Fibroblast of villous mesenchyme (primary cell): ENCODE results near the gene ANXA7. TPM values are rescaled to one million over a fixed set of nuclear protein-coding genes. Genes with fewer than 3 reads are reported as not detected.

Experiments
- DNase-seq: peaks from one replicate; pipeline ENCODE4 v3.0.0-alpha.2; 2010; ENCODE audit warnings: low read depth
- H3K4me3 ChIP-seq: 2 replicates; pipeline ENCODE4 v1.5.1; 2011; ENCODE audit warnings: low read depth, mild to moderate bottlenecking, low read length
- total RNA-seq: library from RNA; depleted of rRNA; stranded (reverse); fragments of >200 nt; gene quantifications from 2 replicates; pipeline ENCODE4 v1.2.3, GENCODE V29; 2012
- TF ChIP-seq, protein P1 (sequence below): IDR thresholded peaks from 2 replicates; pipeline ENCODE4 v1.5.1; 2012; ENCODE audit warnings: low read depth, mild to moderate bottlenecking, low read length; ENCODE audit not compliant: insufficient read depth

ANXA7 gene
- total RNA-seq, 1 donor, result 118 TPM

DNA sequence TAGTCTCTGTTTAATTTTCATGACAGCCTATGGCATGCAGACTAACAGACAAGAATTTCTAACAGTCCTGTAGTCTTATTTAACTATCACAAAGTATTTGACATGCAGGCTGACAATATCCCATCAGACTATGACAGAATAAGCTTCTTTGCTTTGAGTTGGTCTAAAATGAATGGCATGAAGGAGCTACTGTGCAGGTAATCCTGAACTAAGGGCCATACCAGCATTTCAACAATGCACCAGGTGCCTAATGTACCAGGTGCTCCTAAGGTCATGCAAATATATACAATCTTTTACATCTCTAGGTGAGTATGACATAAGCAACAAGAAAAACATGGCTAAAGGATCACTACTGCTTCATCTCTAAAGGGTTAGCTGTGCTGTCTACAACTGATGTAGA lies 33.1 kb upstream of the ANXA7 start:
- DNase-seq, result no peak
- TF ChIP-seq, protein P1, sequence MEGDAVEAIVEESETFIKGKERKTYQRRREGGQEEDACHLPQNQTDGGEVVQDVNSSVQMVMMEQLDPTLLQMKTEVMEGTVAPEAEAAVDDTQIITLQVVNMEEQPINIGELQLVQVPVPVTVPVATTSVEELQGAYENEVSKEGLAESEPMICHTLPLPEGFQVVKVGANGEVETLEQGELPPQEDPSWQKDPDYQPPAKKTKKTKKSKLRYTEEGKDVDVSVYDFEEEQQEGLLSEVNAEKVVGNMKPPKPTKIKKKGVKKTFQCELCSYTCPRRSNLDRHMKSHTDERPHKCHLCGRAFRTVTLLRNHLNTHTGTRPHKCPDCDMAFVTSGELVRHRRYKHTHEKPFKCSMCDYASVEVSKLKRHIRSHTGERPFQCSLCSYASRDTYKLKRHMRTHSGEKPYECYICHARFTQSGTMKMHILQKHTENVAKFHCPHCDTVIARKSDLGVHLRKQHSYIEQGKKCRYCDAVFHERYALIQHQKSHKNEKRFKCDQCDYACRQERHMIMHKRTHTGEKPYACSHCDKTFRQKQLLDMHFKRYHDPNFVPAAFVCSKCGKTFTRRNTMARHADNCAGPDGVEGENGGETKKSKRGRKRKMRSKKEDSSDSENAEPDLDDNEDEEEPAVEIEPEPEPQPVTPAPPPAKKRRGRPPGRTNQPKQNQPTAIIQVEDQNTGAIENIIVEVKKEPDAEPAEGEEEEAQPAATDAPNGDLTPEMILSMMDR, result no peak

DNA sequence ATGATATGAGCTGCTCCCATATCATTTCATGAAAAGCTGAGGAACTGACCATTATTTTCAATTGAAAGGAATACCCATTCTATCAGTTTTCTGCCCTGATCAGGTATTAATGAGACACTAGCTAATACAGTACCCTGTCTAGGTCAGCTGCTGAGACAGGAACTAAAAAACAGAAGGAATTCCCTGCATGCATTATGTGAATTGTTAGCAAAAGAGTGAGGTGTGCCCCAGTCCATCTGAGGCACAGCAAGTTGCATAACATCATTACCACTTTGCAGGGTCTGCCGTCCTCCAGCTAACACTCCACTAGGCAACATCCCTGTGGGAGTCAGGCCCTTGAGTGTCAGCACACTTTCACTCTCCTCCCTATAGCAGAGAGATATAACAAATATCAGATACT lies 30.6 kb upstream of the ANXA7 start:
- no peak for DNase-seq
- no peak overlapping the region for H3K4me3 ChIP-seq
- TF ChIP-seq, protein P1, result no peak

More for the DNA sequence above, 33.1 kb upstream of the ANXA7 start:
- H3K4me3 ChIP-seq, result no peak overlapping the region

DNA sequence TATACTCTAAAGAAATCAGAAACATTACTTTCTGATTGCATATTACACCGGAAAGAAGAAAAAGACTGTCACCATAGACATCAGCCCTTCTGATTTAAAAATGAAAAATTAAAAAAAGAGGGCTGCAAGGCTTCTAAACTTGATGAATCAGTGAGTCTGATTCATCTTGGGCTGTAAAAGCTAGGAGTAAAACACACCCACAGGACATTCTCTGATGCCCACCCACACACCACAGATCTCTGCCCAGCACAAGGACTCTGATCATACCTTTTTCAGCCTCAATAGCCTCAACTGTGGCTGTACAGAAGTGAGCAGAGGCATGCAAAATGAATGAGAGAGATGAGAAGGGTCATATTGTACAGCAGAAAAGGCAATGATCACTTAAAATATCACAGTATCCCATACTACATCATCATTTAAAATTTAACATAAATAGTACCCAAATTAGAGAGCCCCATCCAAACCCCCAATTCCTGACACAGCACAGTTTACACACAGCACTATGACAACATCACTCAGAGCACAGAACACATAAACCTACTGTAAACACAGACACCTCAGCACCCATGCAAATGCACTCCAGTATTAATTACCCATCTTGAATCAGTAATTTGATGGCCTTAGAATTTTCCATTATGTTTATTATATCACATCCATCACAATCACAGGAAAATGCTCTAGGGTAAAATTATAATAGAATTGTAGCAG lies 25.9 kb upstream of the ANXA7 start:
- no peak overlapping the region for H3K4me3 ChIP-seq
- DNase-seq, result peak; percentile 28
- TF ChIP-seq, protein P1, result no peak

DNA sequence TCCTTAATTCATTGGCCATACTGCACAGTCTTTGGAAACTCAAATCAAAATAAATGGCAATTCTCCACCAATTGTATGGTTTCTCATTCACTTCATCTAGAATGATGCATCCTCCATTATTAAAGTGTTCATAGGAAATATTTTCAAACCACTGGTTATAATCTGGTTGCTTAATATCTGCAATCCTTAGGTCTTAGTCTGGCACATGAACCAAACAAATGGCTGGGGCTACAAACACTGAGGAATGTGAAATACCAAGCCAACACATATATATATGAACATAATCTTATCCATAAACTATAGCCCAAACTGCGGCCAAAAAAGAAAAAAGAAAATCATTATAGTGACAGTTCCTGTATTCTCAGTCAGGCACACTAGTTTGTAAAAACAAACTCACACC lies 25.2 kb upstream of the ANXA7 start:
- peak; percentile 59 for DNase-seq
- TF ChIP-seq, protein P1, result no peak
- H3K4me3 ChIP-seq, result no peak overlapping the region

DNA sequence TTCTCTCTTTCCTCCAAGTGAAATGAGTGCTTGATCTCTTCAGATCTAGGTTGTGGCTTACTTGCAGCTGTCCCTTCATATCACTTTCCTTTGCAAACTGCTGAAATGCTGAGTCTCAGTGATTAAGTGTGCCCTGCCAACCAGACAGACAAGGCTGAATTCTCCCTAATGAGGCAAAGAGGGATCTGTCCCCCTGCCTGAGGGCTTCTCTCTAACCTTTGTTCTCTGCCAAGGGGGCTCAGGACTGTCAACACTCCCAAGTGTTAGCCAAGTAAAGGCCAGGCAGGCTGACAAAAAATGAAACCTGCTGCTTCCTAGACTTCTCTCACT lies 19.6 kb upstream of the ANXA7 start, which contains the start of gene MSS51:
TSS of gene MSS51 (minus strand) at position 24 of the 330 bp plus-strand sequence. CDS start 5,277 bp downstream, outside the sequence.
- H3K4me3 ChIP-seq, result no peak within 1 kb of the TSS
- TF ChIP-seq, protein P1, result no peak
- no peak for DNase-seq

DNA sequence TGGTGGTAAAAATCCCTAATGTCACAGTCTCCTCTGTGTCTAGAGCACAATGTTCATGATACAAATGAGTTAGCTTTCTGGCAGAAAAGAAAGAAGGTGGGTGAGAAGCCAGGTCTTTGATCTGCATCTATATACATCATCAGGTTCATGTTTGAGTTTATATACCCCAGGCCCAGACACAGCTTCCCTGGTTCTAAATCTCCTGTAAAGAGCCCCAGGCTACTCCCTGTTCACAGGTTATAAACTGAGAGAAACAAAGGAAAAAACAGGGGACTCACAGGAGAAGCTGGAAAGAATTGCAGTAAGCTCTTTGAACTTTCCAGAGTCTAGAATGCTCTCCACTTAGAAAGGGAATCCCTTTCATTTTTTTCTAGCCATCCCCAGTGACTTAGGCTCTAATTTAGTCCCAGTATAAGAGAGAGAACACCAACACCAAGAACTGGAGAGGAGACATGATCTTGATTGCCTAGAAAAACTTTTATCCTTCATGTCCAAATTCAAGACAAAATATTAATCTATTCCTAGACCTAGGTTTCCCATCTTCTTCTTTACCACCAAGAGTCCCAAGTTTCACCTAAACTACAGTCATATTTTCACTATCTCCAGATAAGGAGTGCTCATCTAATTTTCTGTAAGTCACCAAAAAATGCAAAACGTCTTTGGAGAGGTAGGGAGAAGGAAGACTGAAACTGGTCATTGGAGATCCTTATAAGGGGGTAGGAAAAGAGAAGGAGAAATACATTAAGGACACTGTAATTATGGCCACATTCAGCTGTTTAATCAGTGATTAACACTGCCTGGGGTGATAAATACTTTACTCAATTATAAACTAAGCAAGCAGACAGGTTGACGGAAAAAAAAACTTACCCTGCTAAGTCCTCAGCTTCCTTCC lies 19.0 kb upstream of the ANXA7 start:
- H3K4me3 ChIP-seq, result no peak overlapping the region
- TF ChIP-seq, protein P1, result no peak
- DNase-seq, result no peak
